H1 (cell line): Measurements from ENCODE around the gene CTXN2. TPM values are rescaled to one million over a fixed set of nuclear protein-coding genes. Genes with fewer than 3 reads are reported as not detected.

Source experiments
- CTCF ChIA-PET: fragments of 300-600 bp; sonication (Branson Sonifier 250); formaldehyde crosslinking; loops from one replicate; lab custom pipeline; 2021; ENCODE audit not compliant: partially characterized antibody; lab: Charles Lee
- POLR2A ChIA-PET: fragments of 300-600 bp; sonication (Branson Sonifier 250); formaldehyde crosslinking; loops from one replicate; lab custom pipeline; 2021; ENCODE audit warnings: inconsistent platforms; ENCODE audit not compliant: partially characterized antibody; lab: Charles Lee
- DNase-seq, 2 experiments: peaks; one replicate each; pipeline versions ENCODE4 v3.0.0 to v3.0.0-alpha.2; 2010 to 2022; ENCODE audit warnings: low spot score in 2 of 2, low read depth in 1 of 2, mixed read lengths in 1 of 2
- FAIRE-seq: peaks from 2 replicates; lab custom pipeline; 2011; peaks lifted over from hg19 to GRCh38; lab: Jason Lieb, UNC
- H2AFZ ChIP-seq: 2 replicates; pipeline ENCODE4 v1.8.1; 2012; ENCODE audit warnings: low read length, inconsistent platforms
- H2AK5ac ChIP-seq: 2 replicates; pipeline ENCODE4 v1.6.1; 2013; ENCODE audit warnings: low read depth, low read length
- H2BK120ac ChIP-seq: replicated peaks from 2 replicates; pipeline ENCODE3; 2013; ENCODE audit warnings: low read depth, low read length, inconsistent platforms
- H2BK12ac ChIP-seq: 2 replicates; pipeline ENCODE4 v1.6.1; 2013; ENCODE audit warnings: low read depth, low read length
- H2BK15ac ChIP-seq: 2 replicates; pipeline ENCODE4 v1.6.1; 2013; ENCODE audit warnings: low read length
- H2BK20ac ChIP-seq: 2 replicates; pipeline ENCODE4 v1.6.1; 2013; ENCODE audit warnings: low read length
- H2BK5ac ChIP-seq: 2 replicates; pipeline ENCODE4 v1.6.1; 2013; ENCODE audit warnings: low read depth, low read length
- H3K14ac ChIP-seq: 2 replicates; pipeline ENCODE4 v1.6.1; 2013; ENCODE audit warnings: inconsistent platforms; ENCODE audit not compliant: insufficient read length
- H3K18ac ChIP-seq: 2 replicates; pipeline ENCODE4 v1.6.1; 2013; ENCODE audit warnings: low read length; ENCODE audit errors: extremely low read depth
- H3K23ac ChIP-seq: 2 replicates; pipeline ENCODE4 v1.6.1; 2013; ENCODE audit warnings: inconsistent platforms; ENCODE audit not compliant: insufficient read length
- H3K23me2 ChIP-seq: 2 replicates; pipeline ENCODE4 v1.6.1; 2013; ENCODE audit warnings: low read depth, low read length
- H3K27ac ChIP-seq: 2 replicates; pipeline ENCODE4 v1.6.1; 2011; ENCODE audit warnings: low read depth, low read length, inconsistent platforms
- H3K27me3 ChIP-seq, 4 experiments: replicated peaks in 1 of 4; 1 replicate in 1 of 4; 2 replicates in 3 of 4; pipeline versions ENCODE4 v1.6.1 to v1.8.1; 2011 to 2013; ENCODE audit warnings: low read length in 3 of 4, mild to moderate bottlenecking in 3 of 4, inconsistent platforms in 2 of 4, mixed read lengths in 2 of 4, moderate library complexity in 1 of 4; ENCODE audit not compliant: control insufficient read depth in 3 of 4, insufficient read depth in 3 of 4; ENCODE audit errors: extremely low read depth in 1 of 4
- H3K36me3 ChIP-seq, 4 experiments: 2 replicates each; pipeline versions ENCODE4 v1.6.1 to v1.8.1; 2011 to 2013; ENCODE audit warnings: mild to moderate bottlenecking in 4 of 4, low read length in 3 of 4, moderate library complexity in 2 of 4, control low read depth in 1 of 4, inconsistent platforms in 1 of 4; ENCODE audit not compliant: insufficient read depth in 4 of 4, control insufficient read depth in 2 of 4
- H3K4ac ChIP-seq: replicated peaks from 2 replicates; pipeline ENCODE3; 2013; ENCODE audit warnings: low read length, low read depth, mixed read lengths, inconsistent platforms; ENCODE audit not compliant: insufficient read length
- H3K4me1 ChIP-seq, 4 experiments: replicated peaks in 1 of 4; 1 replicate in 1 of 4; 2 replicates in 3 of 4; pipeline versions ENCODE4 v1.6.1 to v1.8.1; 2011 to 2013; ENCODE audit warnings: low read length in 3 of 4, inconsistent platforms in 2 of 4, mixed read lengths in 1 of 4; ENCODE audit not compliant: insufficient read depth in 4 of 4, control insufficient read depth in 3 of 4
- H3K4me2 ChIP-seq, 2 experiments: 2 replicates each; pipeline versions ENCODE4 v1.6.1 to v1.8.1; 2011 to 2013; ENCODE audit warnings: low read depth in 2 of 2, low read length in 2 of 2, control low read depth in 1 of 2, inconsistent platforms in 1 of 2, mild to moderate bottlenecking in 1 of 2; ENCODE audit not compliant: insufficient read depth in 1 of 2
- H3K4me3 ChIP-seq, 4 experiments: fragments of 200-600, 300-600 bp in 1 of 4; sonication (generic), shearing (Covaris generic), sonication (Bioruptor Twin) in 1 of 4; 2 replicates each; pipeline versions ENCODE4 v1.5.1 to v1.8.1; 2011 to 2016; ENCODE audit warnings: low read length in 4 of 4, low read depth in 3 of 4, control low read depth in 2 of 4, inconsistent platforms in 2 of 4, mild to moderate bottlenecking in 2 of 4, mixed read lengths in 1 of 4, moderate library complexity in 1 of 4; ENCODE audit not compliant: insufficient read depth in 2 of 4; ENCODE audit errors: extremely low read depth in 1 of 4
- H3K56ac ChIP-seq: replicated peaks from 2 replicates; pipeline ENCODE3; 2013; ENCODE audit warnings: low read depth, mild to moderate bottlenecking, mixed read lengths, low read length, inconsistent platforms; ENCODE audit not compliant: insufficient read length
- H3K79me1 ChIP-seq: 2 replicates; pipeline ENCODE4 v1.6.1; 2013; ENCODE audit warnings: low read depth, low read length, control low read depth
- H3K79me2 ChIP-seq, 2 experiments: 2 replicates each; pipeline versions ENCODE4 v1.6.1 to v1.8.1; 2012 to 2013; ENCODE audit warnings: low read length in 2 of 2, mild to moderate bottlenecking in 2 of 2, inconsistent platforms in 1 of 2; ENCODE audit not compliant: insufficient read depth in 2 of 2, control insufficient read depth in 1 of 2
- H3K9ac ChIP-seq, 4 experiments: replicated peaks in 1 of 4; 1 replicate in 1 of 4; 2 replicates in 3 of 4; pipeline versions ENCODE4 v1.6.1 to v1.8.1; 2011 to 2013; ENCODE audit warnings: low read depth in 3 of 4, low read length in 3 of 4, control low read depth in 2 of 4, mild to moderate bottlenecking in 2 of 4, moderate library complexity in 2 of 4, inconsistent platforms in 1 of 4; ENCODE audit errors: extremely low read depth in 1 of 4
- H3K9me3 ChIP-seq, 2 experiments: 2 replicates each; pipeline versions ENCODE4 v1.6.1 to v1.8.1; 2012 to 2013; ENCODE audit warnings: mild to moderate bottlenecking in 2 of 2, moderate library complexity in 2 of 2, control low read depth in 1 of 2, inconsistent platforms in 1 of 2, low read depth in 1 of 2, low read length in 1 of 2, mixed read lengths in 1 of 2; ENCODE audit not compliant: insufficient read depth in 2 of 2
- H4K20me1 ChIP-seq, 2 experiments: replicated peaks in 1 of 2; 2 replicates each; pipeline versions ENCODE3 to v1.8.1; 2011 to 2013; ENCODE audit warnings: inconsistent platforms in 2 of 2, low read length in 2 of 2, mild to moderate bottlenecking in 1 of 2; ENCODE audit not compliant: insufficient read depth in 2 of 2, control insufficient read depth in 1 of 2
- H4K5ac ChIP-seq: 2 replicates; pipeline ENCODE4 v1.6.1; 2013; ENCODE audit warnings: low read length, low read depth, mixed read lengths, inconsistent platforms; ENCODE audit not compliant: insufficient read length
- H4K8ac ChIP-seq: 2 replicates; pipeline ENCODE4 v1.8.0; 2013; ENCODE audit warnings: mild to moderate bottlenecking, moderate library complexity, low read length, inconsistent platforms; ENCODE audit not compliant: insufficient read depth; ENCODE audit errors: extremely low read depth
- H4K91ac ChIP-seq: replicated peaks from 2 replicates; pipeline ENCODE3; 2013; ENCODE audit warnings: low read length, mixed read lengths, inconsistent platforms; ENCODE audit not compliant: insufficient read length
- ASH2L ChIP-seq: fragments of 200-600, 300-600 bp; sonication (generic); IDR thresholded peaks from one replicate; pipeline ENCODE4 v1.7.1; 2017; ENCODE audit warnings: low read length
- CTBP2 ChIP-seq: IDR thresholded peaks from 2 replicates; pipeline ENCODE4 v1.7.0; 2011; ENCODE audit warnings: borderline replicate concordance, mild to moderate bottlenecking, moderate library complexity, mixed read lengths, low read length; ENCODE audit not compliant: insufficient read depth, insufficient read length
- EZH2 ChIP-seq: fragments of 200-600 bp; sonication (generic); IDR thresholded peaks from 2 replicates; pipeline ENCODE4 v1.7.1; 2012; ENCODE audit warnings: low read depth, mild to moderate bottlenecking, moderate library complexity, low read length, inconsistent platforms; ENCODE audit not compliant: severe bottlenecking
- GABPA ChIP-seq: IDR thresholded peaks from 2 replicates; pipeline ENCODE4 v1.6.1; 2011; ENCODE audit warnings: mild to moderate bottlenecking, low read length, moderate library complexity, borderline replicate concordance; ENCODE audit not compliant: insufficient read depth
- GTF2F1 ChIP-seq: IDR thresholded peaks from 2 replicates; pipeline ENCODE4 v1.6.1; 2012; ENCODE audit warnings: low read depth, low read length, improper control_type of control experiment, borderline replicate concordance
- JUN ChIP-seq: IDR thresholded peaks from 2 replicates; pipeline ENCODE4 v1.6.1; 2011; ENCODE audit warnings: low read depth, mild to moderate bottlenecking, improper control_type of control experiment, low read length
- POLR2AphosphoS5 ChIP-seq: IDR thresholded peaks from 2 replicates; pipeline ENCODE4 v1.6.1; 2011; ENCODE audit warnings: low read depth, low read length
- SIN3A ChIP-seq, 2 experiments: IDR thresholded peaks in 1 of 2; conservative IDR thresholded peaks in 1 of 2; 2 replicates each; pipeline ENCODE4 v1.6.1; 2011 to 2012; ENCODE audit warnings: low read length in 2 of 2, improper control_type of control experiment in 1 of 2, low read depth in 1 of 2, mild to moderate bottlenecking in 1 of 2
- SIX5 ChIP-seq: IDR thresholded peaks from 2 replicates; pipeline ENCODE4 v1.6.1; 2011; ENCODE audit warnings: mild to moderate bottlenecking, low read depth, low read length
- SP4 ChIP-seq: IDR thresholded peaks from 2 replicates; pipeline ENCODE4 v1.6.1; 2012; ENCODE audit warnings: low read length, inconsistent platforms
- SRF ChIP-seq: IDR thresholded peaks from 2 replicates; pipeline ENCODE4 v1.6.1; 2011; ENCODE audit warnings: mild to moderate bottlenecking, low read depth, low read length, moderate library complexity
- TBP ChIP-seq: IDR thresholded peaks from 2 replicates; pipeline ENCODE4 v1.6.1; 2011; ENCODE audit warnings: low read depth, low read length, improper control_type of control experiment
- WGBS, 2 experiments: shearing (Covaris generic) in 1 of 2; methylation state at CpG; one replicate each; pipeline versions ENCODE4 v1.1.6 to v1.1.7; 2013 to 2015; ENCODE audit warnings: low lambda C conversion rate in 2 of 2, mixed read lengths in 2 of 2, inconsistent platforms in 1 of 2, low coverage in 1 of 2, missing lambda C conversion rate in 1 of 2; ENCODE audit not compliant: insufficient replicate concordance in 2 of 2, insufficient coverage in 1 of 2, insufficient read length in 1 of 2; ENCODE audit errors: extremely low coverage in 1 of 2, missing lambda C conversion rate in 1 of 2; 5-methylcytosine and 5-hydroxymethylcytosine counted together
- polyA plus RNA-seq, 7 experiments: library from polyadenylated mRNA; depleted of rRNA in 3 of 7; stranded (reverse) in 5 of 7; unstranded in 2 of 7; fragments of >200 nt in 5 of 7; fragments of 200-250 nt in 2 of 7; gene quantifications; 1 replicate in 5 of 7; 2 replicates in 1 of 7; 4 replicates in 1 of 7; pipeline versions ENCODE4 v1.2.1 to v1.2.3, GENCODE V29; 2011 to 2013; ENCODE audit warnings: missing spikeins in 2 of 7, mixed read lengths in 2 of 7
- total RNA-seq: library from RNA; stranded (reverse); fragmentation: NEBNext Ultra II Directional; extraction: Animal tissue kit (Norgen Biotek cat#: 25700); gene quantifications from 2 replicates; pipeline ENCODE4 v1.2.1, GENCODE V29; 2021

CTXN2 gene
- total and polyA plus RNA-seq, 2 of the 8 experiments (the other 6 are each of a cell fraction or from before 2014, with no cell fraction given) = 0.08 TPM; not detected in 1

- Histone ChIP-seq H2BK15ac (no peak overlapping the region), H3K27me3 (no peaks in the 10 kb centered on the region), H3K36me3 (no peaks in the 10 kb centered on the region), H4K5ac (no peak overlapping the region), H3K9ac (peak overlapping the region in 3 of 4 experiments; percentile 74 to 94 (median 86); a peak in 3 of 7 replicates), H3K79me1 (peaks cover 2% of the 10 kb centered on the region; the same call in 1 of the 2 replicates), H3K79me2 (peaks cover 9 to 57% of the 10 kb centered on the region in 2 experiments; a peak in 3 of 4 replicates), H3K18ac (no peak overlapping the region), H3K23ac (no peak overlapping the region), H2BK20ac (no peak overlapping the region), H3K9me3 (no peaks in the 10 kb centered on the region), H4K20me1 (no peaks in the 10 kb centered on the region), H3K4me2 (peak overlapping the region; percentile 67 to 91), H2AFZ (no peak overlapping the region), H3K23me2 (no peaks in the 10 kb centered on the region), H2BK5ac (no peak overlapping the region), H4K91ac (no peak overlapping the region), H2BK120ac (no peak overlapping the region), H2BK12ac (no peak overlapping the region), H3K56ac (no peak overlapping the region), H3K27ac (no peak overlapping the region), H3K14ac (no peak overlapping the region), H3K4me1 (peaks cover 0 to 9% (median 1%) of the 10 kb centered on the region in 4 experiments; a peak in 2 of 7 replicates), H3K4me3 (peak overlapping the region; percentile 76 to 99 (median 86)), H2AK5ac (peak overlapping the region; percentile 76; the same call in 1 of the 2 replicates), H3K4ac (no peak overlapping the region), H4K8ac (no peak overlapping the region)
- no peak for FAIRE-seq
- POLR2A ChIA-PET = interaction anchor here (0.6 to 3.1 kb wide), 8 partner anchors 14 to 237 kb away, joined by 3 to 13 read pairs (median 4); no protein-coding TSS in a partner anchor
- no peak for TF ChIP-seq JUN
- no peak for TF ChIP-seq POLR2AphosphoS5
- no peak for TF ChIP-seq SP4
- no peak for TF ChIP-seq SIN3A (conservative IDR thresholded peaks at IDR 0.05 in 1 of 2, IDR thresholded peaks at IDR 0.05 in 1 of 2; ENCODE audit: low read depth in 1 of 2, low read length in 2 of 2)
- TF ChIP-seq GABPA = no peak
- no peak for TF ChIP-seq ASH2L
- TF ChIP-seq CTBP2 = no peak
- no peak for TF ChIP-seq SIX5
- no peak for TF ChIP-seq TBP
- no peak for TF ChIP-seq GTF2F1
- TF ChIP-seq EZH2 = no peak
- no peak for TF ChIP-seq SRF
- CTCF ChIA-PET = no interaction called here
- WGBS, 2 experiments = 69% methylated on average over 2 of the region's 2 CpGs; no CpG with 5 or more reads in 1 of the 2 experiments
- DNase-seq = no peak
Measured at GRCh38 chr15:48176957-48177356, 14.5 kb upstream of the CTXN2 start.
